KOPT-K1 (cell line): Measurements from ENCODE around the gene KRT17.

Experiments used
- H3K27ac ChIP-seq: fragments of 200-600 bp; sonication (generic); 2 replicates; pipeline ENCODE4 v1.5.1; 2016; ENCODE audit warnings: antibody characterized with exemption, mild to moderate bottlenecking, low read depth, low read length; ENCODE audit not compliant: poor library complexity, severe bottlenecking
- H3K36me3 ChIP-seq: fragments of 200-600 bp; sonication (generic); 2 replicates; pipeline ENCODE4 v1.5.1; 2017; ENCODE audit warnings: antibody characterized with exemption, mild to moderate bottlenecking, low read length, moderate library complexity; ENCODE audit not compliant: insufficient read depth
- H3K9me3 ChIP-seq: fragments of 200-600 bp; sonication (generic); 2 replicates; pipeline ENCODE4 v1.5.1; 2017; ENCODE audit warnings: antibody characterized with exemption, low read length, mild to moderate bottlenecking; ENCODE audit not compliant: insufficient read depth, poor library complexity, severe bottlenecking

KRT17 gene

DNA sequence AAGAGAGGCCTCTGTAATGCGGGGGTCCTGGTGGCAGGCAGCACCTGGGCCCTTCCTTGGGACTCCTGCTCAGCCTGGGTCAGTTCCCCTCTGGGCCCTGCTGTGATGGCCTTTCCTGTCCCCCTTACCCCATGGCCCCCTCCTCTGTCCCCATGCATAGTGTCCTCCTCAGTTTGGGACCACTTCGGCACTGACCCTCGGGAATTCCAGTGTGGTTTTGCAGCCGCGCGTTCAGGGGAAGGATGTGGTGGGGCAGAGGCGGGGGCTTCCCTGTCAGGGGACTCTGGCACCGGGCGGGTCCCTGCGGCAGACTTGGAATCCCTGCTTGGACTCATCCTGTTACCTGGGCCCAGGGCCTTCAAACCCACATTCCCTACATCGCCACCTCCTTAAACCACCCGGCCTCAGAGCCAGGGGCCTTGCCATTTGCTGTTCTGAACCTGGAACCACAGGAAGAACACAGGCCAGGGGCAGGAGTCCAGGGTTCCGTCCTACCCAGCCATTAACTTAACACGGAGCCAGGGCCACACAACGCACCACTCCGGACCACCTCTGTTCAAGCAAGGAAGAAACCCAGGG lies 32.9 kb upstream of the KRT17 start:
- Histone ChIP-seq H3K27ac (no peak overlapping the region), H3K36me3 (no peaks in the 10 kb centered on the region), H3K9me3 (no peaks in the 10 kb centered on the region)

DNA sequence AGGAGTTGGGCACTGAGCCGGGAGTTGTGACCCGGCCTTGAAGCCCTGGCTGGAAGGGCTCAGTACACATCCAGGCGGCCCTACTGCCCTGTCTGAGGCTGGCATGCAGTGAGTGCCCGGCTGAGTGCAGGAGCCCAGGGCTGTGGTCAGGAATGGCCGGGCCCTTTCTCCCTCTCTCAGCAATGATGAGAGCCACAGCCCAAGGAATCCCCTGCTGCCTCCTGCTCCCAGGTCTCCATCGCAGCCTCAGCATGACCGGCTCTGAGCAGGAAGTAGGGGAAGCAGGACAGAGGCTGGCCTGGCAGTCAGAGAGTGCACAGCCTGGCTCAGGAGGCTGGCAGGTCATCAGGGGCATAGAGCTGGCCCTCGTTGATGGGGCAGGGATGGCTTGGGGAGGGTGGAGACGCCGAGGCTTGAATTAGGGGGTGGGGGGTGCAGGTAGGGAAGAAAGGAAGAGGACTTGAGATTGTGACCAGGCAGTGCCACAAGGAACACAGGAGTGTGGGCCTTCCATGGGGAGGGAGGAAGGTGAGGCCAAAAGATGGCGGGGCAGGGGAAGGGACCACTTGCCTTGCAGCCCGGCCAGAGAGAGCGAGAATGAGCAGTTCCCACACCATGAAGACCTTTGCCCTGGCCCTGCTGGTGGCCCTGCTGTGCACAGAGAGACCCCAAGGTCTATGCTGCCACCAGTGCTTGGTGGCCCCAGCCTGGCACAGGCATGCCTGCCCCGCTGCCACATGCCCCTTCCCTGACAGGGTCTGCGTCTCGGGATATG lies 32.1 kb upstream of the KRT17 start:
- H3K27ac ChIP-seq, result no peak overlapping the region
- no peaks in the 10 kb centered on the region for H3K9me3 ChIP-seq
- no peaks in the 10 kb centered on the region for H3K36me3 ChIP-seq

DNA sequence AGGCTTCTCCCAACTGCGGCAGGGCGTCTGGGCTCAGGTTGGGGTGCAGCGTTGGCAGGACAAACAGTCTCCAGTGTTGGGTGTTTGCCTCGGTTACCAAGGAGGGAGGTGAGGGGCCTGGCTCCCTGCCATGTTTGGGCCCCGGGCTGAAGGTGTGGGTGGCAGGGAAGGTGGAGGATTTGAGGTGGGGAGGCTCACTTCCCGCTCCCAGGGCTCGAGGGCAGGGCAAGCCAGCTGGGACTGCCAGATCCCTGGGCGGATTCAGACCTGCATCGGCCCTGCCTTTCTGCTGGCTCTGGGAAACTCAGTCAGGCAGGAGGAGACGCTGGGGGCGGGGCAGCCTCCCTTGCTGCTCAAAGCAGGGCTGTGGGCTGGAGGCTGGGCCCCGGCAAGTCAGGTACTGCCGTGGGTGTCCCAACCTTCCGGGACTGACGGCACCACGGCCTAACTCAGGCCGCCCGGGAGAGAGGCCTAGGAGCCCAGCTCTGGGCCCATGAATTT lies 31.3 kb upstream of the KRT17 start:
- no peak overlapping the region for H3K27ac ChIP-seq
- H3K36me3 ChIP-seq, result no peaks in the 10 kb centered on the region
- no peaks in the 10 kb centered on the region for H3K9me3 ChIP-seq

DNA sequence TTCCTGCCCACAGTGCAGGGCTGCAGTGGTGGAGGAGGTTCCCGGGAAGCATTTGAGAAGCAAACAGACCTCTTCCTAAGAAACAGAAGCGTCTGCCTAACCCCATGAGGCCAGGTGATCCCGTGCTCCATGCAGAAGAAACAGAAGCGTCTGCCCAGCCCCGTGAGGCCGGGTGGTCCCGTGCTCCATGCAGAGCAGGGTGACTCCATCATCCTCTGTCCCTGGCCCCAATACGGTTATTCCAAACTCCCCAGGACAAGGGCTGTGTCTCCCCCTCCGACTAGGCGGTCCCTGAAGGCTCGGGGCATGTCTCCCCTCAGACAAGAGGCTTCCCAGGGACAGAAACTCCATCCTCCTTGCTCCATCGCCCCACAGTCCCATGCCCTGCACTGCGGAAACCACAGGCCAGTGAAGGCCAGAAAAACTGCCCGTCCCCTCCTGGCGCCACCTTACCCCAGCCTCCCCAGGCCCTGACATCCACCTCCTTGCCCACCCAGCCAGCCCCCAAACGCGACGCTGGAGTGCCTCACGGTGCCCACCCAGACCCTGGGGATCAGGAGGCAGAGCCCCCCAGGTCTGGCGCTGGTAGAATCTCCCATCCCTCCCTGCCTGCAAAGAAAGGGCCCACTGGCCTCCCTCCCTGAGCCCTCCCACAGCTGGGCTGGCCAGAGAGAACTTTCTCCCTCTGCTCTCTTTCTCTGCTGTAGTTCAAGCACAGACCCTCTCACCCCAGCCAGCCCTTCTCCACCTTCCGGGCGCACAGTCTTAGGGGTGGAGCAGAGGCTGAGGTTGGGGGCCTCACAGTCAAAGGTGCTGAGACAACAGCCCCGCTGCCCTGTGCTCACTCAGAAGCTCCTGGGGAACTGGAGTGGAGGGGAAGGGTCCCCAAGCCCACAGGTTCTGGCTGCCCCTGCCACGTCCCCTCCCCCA lies 30.6 kb upstream of the KRT17 start:
- H3K9me3 ChIP-seq, result no peaks in the 10 kb centered on the region
- no peaks in the 10 kb centered on the region for H3K36me3 ChIP-seq
- H3K27ac ChIP-seq, result no peak overlapping the region

DNA sequence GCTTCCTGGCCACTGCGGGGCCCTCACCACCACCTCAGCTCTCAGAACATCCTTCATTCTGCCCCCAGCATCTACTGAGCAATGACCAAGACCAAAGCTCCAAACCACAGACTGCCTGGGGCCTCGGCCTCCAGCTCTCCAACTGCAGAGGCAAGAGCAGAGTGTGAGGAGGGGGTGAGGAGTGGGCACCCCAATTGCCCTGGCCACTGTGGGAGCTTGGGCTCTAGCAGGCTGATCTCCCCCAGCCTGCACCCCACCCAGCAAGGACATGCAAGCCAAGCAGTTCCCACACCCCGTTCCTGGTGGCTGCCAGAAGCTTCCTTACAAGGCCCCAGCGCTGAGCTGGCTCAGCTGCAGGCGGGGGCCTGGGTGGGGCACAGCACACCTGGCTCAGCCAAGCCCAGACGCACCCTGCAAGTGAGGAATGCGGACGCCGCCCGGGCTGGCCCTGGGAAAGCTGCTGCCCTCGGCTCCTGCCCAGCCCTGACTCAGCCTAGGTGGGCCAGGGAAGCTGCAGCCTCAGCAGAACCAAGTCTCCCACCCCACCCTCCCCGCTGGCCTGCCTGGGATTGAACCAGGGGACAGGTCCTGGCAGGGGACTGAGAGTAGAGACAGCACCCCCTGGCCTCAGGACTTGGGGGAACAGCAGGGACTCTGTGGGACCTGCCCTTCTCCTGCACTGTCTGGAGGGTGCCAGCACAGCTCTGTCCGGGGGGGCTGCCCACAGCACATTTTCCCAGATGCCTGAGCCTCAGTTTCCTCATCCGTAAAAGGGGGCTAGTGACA lies 29.7 kb upstream of the KRT17 start:
- no peaks in the 10 kb centered on the region for H3K9me3 ChIP-seq
- H3K36me3 ChIP-seq, result no peaks in the 10 kb centered on the region
- no peak overlapping the region for H3K27ac ChIP-seq

DNA sequence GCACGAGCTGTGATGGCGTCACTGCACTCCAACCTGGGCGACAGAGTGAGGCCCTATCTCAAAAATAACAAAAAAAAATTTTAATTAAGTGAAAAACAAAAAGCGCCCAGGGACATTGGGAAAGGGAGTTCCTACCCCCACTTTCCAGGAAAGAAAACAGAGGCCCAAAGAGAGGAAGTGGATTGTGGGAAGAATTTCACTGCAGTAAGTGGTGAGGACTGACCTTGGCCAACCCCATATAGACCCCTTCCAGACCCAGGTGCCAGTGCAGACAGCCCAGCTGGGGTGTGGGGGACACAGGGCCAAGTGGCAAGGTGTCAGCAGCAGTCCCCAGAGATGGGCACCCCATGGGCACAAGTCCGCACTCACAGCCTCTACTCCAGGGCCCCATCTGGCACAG lies 29.0 kb upstream of the KRT17 start:
- Histone ChIP-seq H3K9me3 (no peaks in the 10 kb centered on the region), H3K27ac (no peak overlapping the region), H3K36me3 (no peaks in the 10 kb centered on the region)

DNA sequence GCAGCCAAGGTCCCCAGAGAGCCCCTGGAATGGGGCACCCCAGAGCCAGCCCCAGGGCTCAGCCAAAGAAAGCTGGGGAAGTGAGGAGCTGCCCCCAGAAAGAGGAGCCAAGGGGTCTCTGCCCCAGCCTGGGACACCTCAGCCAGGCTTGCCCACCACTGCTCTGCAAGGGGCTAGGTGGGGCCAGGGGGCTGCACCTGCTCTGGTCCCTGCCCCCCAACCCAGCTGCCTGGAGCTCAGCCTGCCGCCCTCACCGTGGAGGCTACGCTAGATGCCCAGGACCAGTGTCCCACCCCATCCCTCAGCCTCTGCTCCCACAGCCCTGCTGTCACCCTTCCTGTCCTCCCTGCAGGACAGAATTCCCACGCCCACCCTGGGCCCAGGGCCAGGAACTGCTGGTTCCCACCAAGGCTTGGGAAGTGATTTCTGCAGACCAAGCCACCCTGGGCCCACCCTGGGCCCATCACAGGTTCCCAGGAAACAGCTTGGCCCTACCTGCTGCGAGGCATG lies 28.1 kb upstream of the KRT17 start:
- H3K36me3 ChIP-seq, result no peaks in the 10 kb centered on the region
- H3K9me3 ChIP-seq, result no peaks in the 10 kb centered on the region
- no peak overlapping the region for H3K27ac ChIP-seq

DNA sequence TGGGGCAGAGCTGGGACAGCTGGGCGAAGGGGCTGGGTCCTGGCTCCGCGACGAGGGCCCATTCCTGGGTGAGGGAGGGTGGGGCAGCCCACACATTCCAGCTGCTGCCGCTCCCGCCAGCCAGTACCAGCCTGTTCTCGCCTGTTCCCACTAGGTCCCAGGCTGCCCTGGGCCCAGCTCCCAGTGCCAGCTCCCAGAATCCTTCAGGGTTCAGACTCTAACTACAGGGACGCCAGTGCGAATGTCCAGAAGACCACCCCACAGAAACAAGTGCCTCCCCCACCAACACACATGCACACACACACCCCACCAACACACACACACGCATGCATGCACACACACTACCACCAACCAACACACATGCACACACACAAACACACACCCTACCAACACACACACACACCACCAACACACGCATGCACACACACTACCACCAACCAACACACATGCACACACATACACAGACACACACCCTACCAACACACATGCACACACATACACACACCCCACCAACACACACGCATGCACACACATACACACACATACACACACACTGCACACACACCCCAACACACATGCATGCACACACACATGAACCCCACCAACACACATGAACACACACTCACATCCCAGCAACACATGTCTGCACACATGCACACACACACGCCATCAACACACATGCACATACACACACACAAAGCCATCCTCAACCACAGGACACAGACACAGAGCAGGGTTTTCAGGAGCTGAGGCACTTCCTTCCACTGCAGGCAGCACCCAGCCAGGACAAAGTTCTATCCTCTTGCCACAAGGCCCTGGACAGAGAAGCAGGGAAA lies 27.5 kb upstream of the KRT17 start:
- H3K36me3 ChIP-seq, result no peaks in the 10 kb centered on the region
- H3K9me3 ChIP-seq, result no peaks in the 10 kb centered on the region
- H3K27ac ChIP-seq, result no peak overlapping the region

DNA sequence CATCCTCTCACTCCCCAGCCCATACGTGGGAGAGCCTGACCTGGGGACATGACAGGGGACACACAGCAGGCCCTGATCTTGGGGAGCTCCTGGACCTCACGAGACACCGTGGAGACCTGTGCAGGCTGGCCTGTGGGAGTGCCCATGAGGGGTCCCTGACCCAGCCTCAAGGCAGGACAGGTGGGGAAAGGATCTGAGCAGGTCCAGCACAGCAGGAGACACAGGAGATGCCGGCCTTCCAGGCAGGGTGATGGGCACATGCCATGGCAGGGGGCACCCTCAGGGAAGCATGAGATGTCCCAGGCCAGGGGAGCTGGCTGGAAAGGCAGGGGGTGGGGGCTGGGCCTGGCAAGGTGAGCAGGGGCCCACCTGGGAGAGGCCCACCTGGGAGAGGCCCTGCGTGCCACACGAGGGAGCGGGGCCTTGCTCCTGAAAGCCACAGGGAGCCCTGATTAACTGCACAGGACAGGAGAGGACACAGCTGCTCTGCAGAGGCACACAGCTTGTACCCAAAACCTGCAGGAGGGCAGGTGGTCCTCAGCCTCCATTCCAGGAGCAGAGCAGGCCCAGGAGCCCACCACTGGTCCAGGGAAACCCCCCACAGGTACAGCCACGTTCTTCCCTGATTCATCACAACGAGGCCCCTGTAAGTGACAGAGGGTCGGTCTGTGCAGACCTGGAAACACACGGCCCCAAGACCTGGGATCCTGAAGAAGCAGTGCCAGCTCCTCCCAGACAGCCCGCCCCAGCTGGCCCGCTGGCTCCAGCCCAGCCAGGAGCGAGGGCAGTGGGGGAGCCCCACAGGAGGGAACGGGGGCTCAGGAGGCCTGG lies 26.6 kb upstream of the KRT17 start:
- no peaks in the 10 kb centered on the region for H3K9me3 ChIP-seq
- H3K36me3 ChIP-seq, result no peaks in the 10 kb centered on the region
- no peak overlapping the region for H3K27ac ChIP-seq

DNA sequence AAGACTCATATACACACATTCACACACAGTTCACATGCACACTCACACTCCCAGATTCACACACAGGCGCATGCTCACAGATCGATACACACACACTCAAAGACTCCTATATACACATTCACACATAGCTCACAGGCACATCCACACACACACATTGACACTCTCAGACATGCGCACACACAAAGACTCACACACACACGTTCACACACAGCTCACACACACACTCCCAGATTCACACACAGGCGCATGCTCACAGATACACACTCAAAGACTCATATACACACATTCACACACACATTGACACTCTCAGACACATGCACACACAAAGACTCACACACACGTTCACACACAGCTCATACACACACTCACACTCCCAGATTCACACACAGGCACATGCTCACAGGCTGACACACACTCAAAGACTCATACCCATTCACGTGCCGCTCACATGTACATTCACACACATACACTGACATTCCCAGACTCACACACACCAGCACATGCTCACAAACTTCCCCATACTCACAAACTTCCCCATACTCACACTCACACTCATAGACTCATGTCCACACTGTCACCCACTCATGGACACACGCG lies 25.6 kb upstream of the KRT17 start:
- Histone ChIP-seq H3K27ac (no peak overlapping the region), H3K9me3 (no peaks in the 10 kb centered on the region), H3K36me3 (no peaks in the 10 kb centered on the region)

DNA sequence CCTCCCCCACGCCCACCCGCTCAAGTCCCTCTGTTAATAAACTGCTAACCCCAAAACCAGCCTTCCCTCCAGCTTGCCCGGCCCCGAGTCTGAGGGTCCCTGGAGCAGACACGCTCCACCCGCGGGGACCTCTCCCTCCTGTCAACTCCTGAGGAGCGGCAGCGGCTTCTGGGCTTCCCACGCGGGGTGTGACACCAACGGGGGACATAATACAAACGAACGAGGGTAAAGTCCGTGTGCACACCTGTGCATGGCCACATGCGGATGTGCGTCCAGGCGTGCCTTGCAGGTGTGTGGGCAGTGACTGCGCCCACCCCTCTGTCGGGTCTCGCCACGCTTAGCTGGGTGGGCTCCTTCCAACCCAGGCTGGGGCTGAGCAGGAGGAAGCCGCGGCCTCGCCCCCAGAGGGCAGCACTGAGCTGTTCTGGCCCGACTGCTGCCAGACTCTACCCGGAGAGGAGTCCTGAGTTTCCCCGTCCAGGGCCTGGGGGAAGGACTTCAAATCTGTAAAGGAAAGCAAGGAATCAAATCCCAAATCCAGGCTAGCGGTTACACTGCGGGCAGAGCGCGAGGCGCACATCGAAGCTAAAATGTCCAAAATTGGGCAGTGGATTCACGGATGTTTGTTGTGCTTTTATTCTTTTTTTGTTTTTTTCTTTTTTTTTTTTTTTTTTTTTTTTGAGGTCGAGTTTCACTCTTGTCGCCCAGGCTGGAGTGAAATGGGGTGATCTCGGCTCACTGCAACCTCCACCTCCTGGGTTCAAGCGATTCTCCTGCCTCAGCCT lies 24.2 kb upstream of the KRT17 start:
- H3K9me3 ChIP-seq, result no peaks in the 10 kb centered on the region
- no peak overlapping the region for H3K27ac ChIP-seq
- H3K36me3 ChIP-seq, result no peaks in the 10 kb centered on the region

DNA sequence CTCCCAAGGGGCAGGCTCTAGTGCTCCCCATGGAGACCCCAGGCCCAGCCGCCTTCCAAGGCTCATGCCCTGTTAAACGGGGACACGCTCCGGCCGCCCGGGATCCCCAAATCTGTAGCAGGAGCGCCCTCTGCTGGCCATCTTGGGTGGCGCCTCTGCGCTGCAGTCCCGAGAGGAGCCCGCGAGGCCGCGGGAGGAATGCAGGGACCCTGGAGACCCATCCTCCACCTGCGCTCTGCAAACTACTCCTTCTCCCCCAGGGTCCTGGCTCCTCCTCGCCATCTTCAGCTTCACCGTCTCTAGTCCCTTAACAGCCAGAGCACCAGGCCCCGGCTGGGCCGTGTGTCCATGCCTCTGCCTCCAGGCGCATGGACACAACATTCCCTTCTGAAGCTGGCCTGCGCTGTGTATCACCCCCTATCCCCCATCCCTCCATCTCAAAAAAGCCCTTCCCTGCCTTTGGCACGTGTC lies 23.6 kb upstream of the KRT17 start:
- Histone ChIP-seq H3K9me3 (no peaks in the 10 kb centered on the region), H3K27ac (no peak overlapping the region), H3K36me3 (no peaks in the 10 kb centered on the region)
